ENCODE results near the gene TFAP2A. TPM values are rescaled to one million over a fixed set of nuclear protein-coding genes. Genes with fewer than 3 reads are reported as not detected.

TFAP2A gene
- total RNA-seq (16.2 TPM), polyA plus RNA-seq (ENCODE audit: insufficient read depth, low read depth, low replicate concordance) (10.1 TPM)
- long read RNA-seq, donor 1, partial matches to known transcripts = 0 of 5 reads
- long read RNA-seq, donor 1, other reads (novel, unspliced or antisense) = 0 of 5 reads
- long read RNA-seq, donor 2, transcript TFAP2A-203 (7 exons, 3,331 nt) = major isoform, 6 of 37 reads
- long read RNA-seq, donor 2, partial matches to known transcripts = 27 of 37 reads
- long read RNA-seq, donor 2, other reads (novel, unspliced or antisense) = 0 of 37 reads
- long read RNA-seq, donor 3, partial matches to known transcripts = 0 of 5 reads
- long read RNA-seq, donor 3, other reads (novel, unspliced or antisense) = 0 of 5 reads
- long read RNA-seq, donor 4, partial matches to known transcripts = 5 of 10 reads
- long read RNA-seq, donor 4, other reads (novel, unspliced or antisense) = 0 of 10 reads
- long read RNA-seq, donor 5 = 0 reads
- long read RNA-seq, donor 6, partial matches to known transcripts = 0 of 2 reads
- long read RNA-seq, donor 6, other reads (novel, unspliced or antisense) = 0 of 2 reads
- long read RNA-seq, donor 7, partial matches to known transcripts = 1 of 4 reads
- long read RNA-seq, donor 7, other reads (novel, unspliced or antisense) = 1 of 4 reads
- long read RNA-seq, donor 8, partial matches to known transcripts = 8 of 17 reads
- long read RNA-seq, donor 8, other reads (novel, unspliced or antisense) = 0 of 17 reads
- long read RNA-seq, donor 9, partial matches to known transcripts = 5 of 9 reads
- long read RNA-seq, donor 9, other reads (novel, unspliced or antisense) = 0 of 9 reads
- long read RNA-seq, donor 10, partial matches to known transcripts = 5 of 14 reads
- long read RNA-seq, donor 10, other reads (novel, unspliced or antisense) = 0 of 14 reads

GRCh38 chr6:10414756-10415616, at the start of gene TFAP2A:
Gene TFAP2A, minus strand, starts transcription at chr6:10415074. Its CDS starts 83 bp downstream, at chr6:10414991.
- Histone ChIP-seq H3K4me1 (ENCODE audit: control insufficient read depth in 2 of 3, insufficient read depth in 2 of 3, low read depth in 1 of 3, low read length in 3 of 3) (peaks cover 0 to 17% (median 0%) of the 10 kb centered on the region in 3 donors), H3K9ac (ENCODE audit: low read length in 3 of 3) (peak within 1 kb of the TSS; percentile 41 to 63 (median 48)), H3K36me3 (ENCODE audit: control insufficient read depth in 2 of 3, insufficient read depth in 3 of 3, low read length in 3 of 3) (no peaks in the 10 kb centered on the region), H3K27ac (ENCODE audit: low read depth in 2 of 2, low read length in 2 of 2) (peak within 1 kb of the TSS; percentile 39 to 77), H3K9me3 (ENCODE audit: control insufficient read depth in 2 of 3, insufficient read depth in 1 of 3, low read length in 3 of 3) (no peaks in the 10 kb centered on the region), H3K4me3 (ENCODE audit: low read length in 3 of 3) (peak within 1 kb of the TSS; percentile 43 to 67 (median 65)), H3K27me3 (ENCODE audit: control insufficient read depth, insufficient read depth, low read length) (peaks cover 51% of the 10 kb centered on the region)
- intact Hi-C loops (cut with DNase I) = loop anchor here (10.0 kb wide), 1 partner anchor 380 kb away; no protein-coding TSS in a partner anchor
- TF ChIP-seq, protein P1, sequence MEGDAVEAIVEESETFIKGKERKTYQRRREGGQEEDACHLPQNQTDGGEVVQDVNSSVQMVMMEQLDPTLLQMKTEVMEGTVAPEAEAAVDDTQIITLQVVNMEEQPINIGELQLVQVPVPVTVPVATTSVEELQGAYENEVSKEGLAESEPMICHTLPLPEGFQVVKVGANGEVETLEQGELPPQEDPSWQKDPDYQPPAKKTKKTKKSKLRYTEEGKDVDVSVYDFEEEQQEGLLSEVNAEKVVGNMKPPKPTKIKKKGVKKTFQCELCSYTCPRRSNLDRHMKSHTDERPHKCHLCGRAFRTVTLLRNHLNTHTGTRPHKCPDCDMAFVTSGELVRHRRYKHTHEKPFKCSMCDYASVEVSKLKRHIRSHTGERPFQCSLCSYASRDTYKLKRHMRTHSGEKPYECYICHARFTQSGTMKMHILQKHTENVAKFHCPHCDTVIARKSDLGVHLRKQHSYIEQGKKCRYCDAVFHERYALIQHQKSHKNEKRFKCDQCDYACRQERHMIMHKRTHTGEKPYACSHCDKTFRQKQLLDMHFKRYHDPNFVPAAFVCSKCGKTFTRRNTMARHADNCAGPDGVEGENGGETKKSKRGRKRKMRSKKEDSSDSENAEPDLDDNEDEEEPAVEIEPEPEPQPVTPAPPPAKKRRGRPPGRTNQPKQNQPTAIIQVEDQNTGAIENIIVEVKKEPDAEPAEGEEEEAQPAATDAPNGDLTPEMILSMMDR (IDR thresholded peaks at IDR 0.05; ENCODE audit: borderline replicate concordance, extremely low read depth, insufficient read depth) = no peak
- no peak for FAIRE-seq
- peak in 4 of 5 donors; percentile 81 to 88 (median 84) for DNase-seq

DNA sequence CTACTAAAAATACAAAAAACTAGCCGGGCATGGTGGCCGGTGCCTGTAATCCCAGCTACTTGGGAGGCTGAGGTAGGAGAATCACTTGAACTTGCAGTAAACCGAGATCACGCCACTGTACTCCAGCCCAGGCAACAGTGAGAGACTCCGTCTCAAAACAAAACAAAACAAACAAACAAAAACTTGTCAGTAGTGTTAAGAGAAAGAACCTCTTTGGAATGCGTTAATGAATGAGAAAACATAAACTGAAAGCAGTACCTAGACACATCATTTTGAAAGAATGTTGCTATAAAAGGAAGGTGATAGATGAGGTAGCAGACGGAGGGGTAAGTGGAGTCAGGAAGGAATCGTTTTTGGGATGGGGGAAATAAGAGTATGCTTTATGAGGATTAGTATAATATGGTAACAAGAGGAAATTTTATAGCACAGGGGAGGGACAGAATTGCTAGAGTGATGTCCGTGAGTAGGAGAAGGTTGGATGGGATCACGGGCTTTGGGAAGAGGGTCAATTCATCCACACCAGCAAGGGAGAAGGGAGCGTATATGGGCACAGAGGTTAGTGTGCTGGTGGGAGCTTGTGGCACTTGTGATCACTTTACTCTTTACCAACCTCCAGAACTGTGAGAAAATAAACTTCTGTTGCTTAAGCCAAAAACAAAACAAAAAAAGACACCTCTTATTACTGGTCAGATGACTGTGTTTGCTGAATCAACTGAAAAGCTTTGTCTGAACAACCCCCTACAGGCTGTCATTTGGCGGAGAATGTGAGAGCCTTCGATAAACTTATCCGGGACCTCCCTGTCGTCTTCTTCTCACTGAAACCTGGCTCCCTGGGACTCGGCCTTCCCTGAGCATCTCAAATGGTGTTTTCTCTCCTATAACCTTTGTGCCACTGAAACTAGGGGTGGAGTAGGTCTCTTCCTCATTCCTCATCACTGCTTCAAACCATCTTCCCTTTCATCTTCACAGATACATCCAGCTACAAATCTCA, 48.9 kb upstream of the TFAP2A start:
- intact Hi-C loops (cut with DNase I) = no loop called here
- no peak for FAIRE-seq

More for the DNA sequence above, 48.9 kb upstream of the TFAP2A start:
- H3K27me3 ChIP-seq (ENCODE audit: control insufficient read depth, insufficient read depth, low read length) = no peaks in the 10 kb centered on the region
- no peaks in the 10 kb centered on the region for H3K9me3 ChIP-seq (ENCODE audit: control insufficient read depth in 2 of 3, insufficient read depth in 1 of 3, low read length in 3 of 3)
- no peak overlapping the region for H3K27ac ChIP-seq (ENCODE audit: low read depth in 2 of 2, low read length in 2 of 2)
- TF ChIP-seq, protein P1 (IDR thresholded peaks at IDR 0.05; ENCODE audit: borderline replicate concordance, extremely low read depth, insufficient read depth) = no peak
- no peak for DNase-seq
- no peak overlapping the region for H3K9ac ChIP-seq (ENCODE audit: low read length in 3 of 3)
- no peaks in the 10 kb centered on the region for H3K36me3 ChIP-seq (ENCODE audit: control insufficient read depth in 2 of 3, insufficient read depth in 3 of 3, low read length in 3 of 3)
- H3K4me3 ChIP-seq (ENCODE audit: low read length in 3 of 3) = no peak overlapping the region
- H3K4me1 ChIP-seq (ENCODE audit: control insufficient read depth in 2 of 3, insufficient read depth in 2 of 3, low read depth in 1 of 3, low read length in 3 of 3) = no peaks in the 10 kb centered on the region

Data from kidney (tissue), 22 donors.